Melanocyte of skin (primary cell): Measurements from ENCODE around the gene LIPG. TPM values are rescaled to one million over a fixed set of nuclear protein-coding genes. Genes with fewer than 3 reads are reported as not detected.

Experiments used
- total RNA-seq, 2 donors: library from RNA; depleted of rRNA; stranded (reverse); fragments of >200 nt; gene quantifications; 2 replicates each; pipeline ENCODE4 v1.2.3, GENCODE V29; 2012

LIPG gene
- under 1 TPM; under 0.01 to 0.67 TPM for total RNA-seq

GRCh38 chr18:49561289-49562193 is at the start of gene LIPG:
LIPG (plus strand) TSS chr18:49562057; CDS start chr18:49562309, 252 bp downstream.

Other genes with a start within 250 kb of the LIPG start
- 10 to 100 TPM; 20.3 to 23.0 TPM for gene DYM, start 101.4 kb upstream of the LIPG start, total RNA-seq
- 10 to 100 TPM; 12.3 to 17.6 TPM for gene C18orf32, start 74.8 kb upstream of the LIPG start, total RNA-seq
- gene RPL17, start 69.6 kb upstream of the LIPG start, total RNA-seq = 1,000 to 10,000 TPM in 1 of 2 donors, 100 to 1,000 TPM in 1; 743 to 1,222 TPM